GM19025 (cell line): ENCODE results near the gene ECSIT.
"Not testable (repeated sequence)": the region's sequence is repeated elsewhere in the genome, so short reads cannot be mapped to it uniquely, and the experiment has no call there.

Experiments used
- ATAC-seq: cut with Tn5 transposase; IDR thresholded peaks from one replicate; pipeline ENCODE4 v1.9.1; 2021; ENCODE audit warnings: mild to moderate bottlenecking, low read depth, moderate library complexity; ENCODE audit not compliant: unreplicated experiment

Gene ECSIT

DNA sequence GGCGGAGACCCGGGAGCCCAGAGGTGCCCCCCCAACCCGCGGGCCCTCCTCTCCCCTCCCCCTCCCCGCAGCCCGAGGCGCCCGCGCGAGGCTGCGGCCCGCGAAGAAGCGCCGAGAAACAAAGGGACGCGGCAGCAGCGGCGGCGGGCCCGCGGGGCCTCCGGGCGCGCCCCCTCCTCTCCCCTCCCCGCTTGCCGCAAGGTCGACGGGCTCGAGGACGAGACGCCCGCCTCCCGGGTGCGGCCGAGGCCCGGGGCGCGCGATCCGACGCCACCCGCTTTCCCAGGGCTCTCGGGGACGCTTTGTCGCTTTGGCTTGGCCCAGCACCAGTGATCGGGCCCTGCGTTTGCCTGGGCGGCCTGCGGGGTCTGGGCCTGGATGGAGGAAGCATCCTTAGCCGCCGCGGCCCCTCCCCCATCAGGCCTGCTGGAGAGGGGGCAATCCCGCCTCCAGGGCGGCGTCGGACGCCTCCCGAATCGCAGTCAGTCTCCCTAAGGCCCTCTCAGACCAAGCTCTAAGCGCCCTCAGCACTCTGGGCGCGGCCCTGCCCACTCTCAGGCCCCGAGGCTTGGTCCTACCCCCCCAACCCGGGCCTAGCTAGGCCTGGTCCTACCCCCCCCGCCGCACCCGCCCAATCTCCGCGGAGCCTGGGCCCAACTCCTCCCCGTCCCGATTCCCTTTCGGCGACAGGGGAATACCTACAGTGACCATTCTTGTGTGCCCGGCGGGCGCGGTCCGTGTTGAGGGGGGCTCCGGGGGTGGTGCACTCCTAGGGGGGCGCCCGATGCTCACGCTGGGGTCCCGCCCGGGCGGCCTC, 48.8 kb downstream of the ECSIT start:
- no peak for ATAC-seq

GRCh38 chr19:11479090-11479897, 49.6 kb downstream of the ECSIT start:
- no peak for ATAC-seq

GRCh38 chr19:11478167-11479089, 50.5 kb downstream of the ECSIT start:
- ATAC-seq: no peak

GRCh38 chr19:11475861-11476260, 53.1 kb downstream of the ECSIT start:
- ATAC-seq: no peak

DNA sequence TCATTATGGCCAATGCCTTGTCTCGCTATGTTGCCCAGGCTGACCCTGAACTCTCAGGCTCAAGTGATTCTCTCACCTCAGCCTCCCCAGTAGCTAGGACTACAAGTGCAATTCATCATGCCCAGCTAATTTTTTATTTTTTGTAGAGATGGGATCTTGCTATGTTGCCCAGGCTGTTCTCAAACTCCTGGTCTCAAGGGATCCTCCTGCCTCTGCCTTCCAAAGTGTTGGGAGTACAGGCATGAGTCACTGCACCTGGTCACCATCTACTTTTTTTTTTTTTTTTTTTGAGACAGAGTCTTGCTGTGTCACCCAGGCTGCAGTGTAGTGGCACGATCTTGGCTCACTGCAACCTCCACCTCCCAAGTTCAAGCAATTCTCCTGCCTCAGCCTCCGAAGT, 53.6 kb downstream of the ECSIT start:
- not testable (repeated sequence) for ATAC-seq

DNA sequence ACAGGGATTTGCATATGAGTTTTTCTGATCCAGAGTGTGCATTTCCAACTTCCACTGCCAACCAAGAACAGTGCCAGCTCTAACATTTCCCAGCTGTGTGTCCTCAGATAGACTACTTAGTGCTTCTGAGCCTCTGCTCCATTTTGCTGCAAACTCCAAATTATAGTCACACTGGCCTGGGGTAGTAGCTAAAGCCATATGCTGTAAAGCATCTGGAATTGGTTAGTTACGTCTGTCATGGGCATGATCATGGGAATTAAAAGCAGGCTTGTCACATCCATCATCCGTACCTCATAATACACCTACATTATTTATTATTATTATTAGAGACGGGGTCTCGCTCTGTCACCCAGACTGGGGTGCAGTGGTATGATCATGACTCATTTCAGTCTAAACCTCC, 55.2 kb downstream of the ECSIT start:
- no peak for ATAC-seq

- not testable (repeated sequence) for ATAC-seq
These were observed 60.6 kb downstream of the ECSIT start for GRCh38 chr19:11468266-11468845.

GRCh38 chr19:11465600-11465999, 63.3 kb downstream of the ECSIT start:
- ATAC-seq: no peak

GRCh38 chr19:11464333-11465265, 64.3 kb downstream of the ECSIT start:
- ATAC-seq: no peak

GRCh38 chr19:11463391-11463790, 65.5 kb downstream of the ECSIT start:
- ATAC-seq: no peak

GRCh38 chr19:11461453-11461852, 67.5 kb downstream of the ECSIT start:
- ATAC-seq: no peak

DNA sequence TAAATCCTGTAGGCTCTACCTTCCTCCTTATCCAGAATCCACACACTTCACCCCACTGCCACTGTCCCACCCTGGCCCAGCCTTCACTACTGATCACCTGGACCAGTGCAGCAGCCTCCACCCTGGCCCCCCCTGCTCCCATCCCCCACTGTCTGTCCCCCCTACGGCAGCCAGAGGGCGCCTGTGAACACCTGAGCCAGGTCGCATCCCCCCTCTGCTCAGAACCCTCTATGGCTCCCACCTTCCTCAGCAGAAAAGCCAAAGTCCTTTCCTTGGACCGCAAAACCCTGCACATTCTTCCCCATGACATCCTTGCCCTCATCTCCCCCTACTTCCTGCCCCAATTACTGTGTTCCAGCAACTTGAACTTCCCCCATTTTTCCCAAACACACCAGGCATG, 68.7 kb downstream of the ECSIT start:
- ATAC-seq: no peak

DNA sequence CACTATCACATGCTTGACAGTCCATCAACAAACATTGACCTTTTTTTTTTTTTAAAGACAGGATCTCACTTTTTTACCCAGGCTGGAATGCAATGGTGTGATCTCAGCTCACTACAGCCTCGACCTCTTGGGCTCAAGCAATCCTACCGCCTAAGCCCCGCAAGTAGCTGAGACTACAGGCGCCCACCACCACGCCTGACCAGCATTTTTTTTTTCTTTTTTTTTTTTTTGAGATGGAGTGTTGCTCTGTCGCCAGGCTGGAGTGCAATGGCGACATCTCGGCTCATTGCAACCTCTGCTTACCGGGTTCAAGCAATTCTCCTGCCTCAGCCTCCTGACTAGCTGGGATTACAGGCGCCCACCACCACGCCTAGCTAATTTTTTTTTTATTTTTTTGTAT, 70.0 kb downstream of the ECSIT start:
- not testable (repeated sequence) for ATAC-seq

GRCh38 chr19:11458236-11458900, 70.6 kb downstream of the ECSIT start:
- no peak for ATAC-seq

DNA sequence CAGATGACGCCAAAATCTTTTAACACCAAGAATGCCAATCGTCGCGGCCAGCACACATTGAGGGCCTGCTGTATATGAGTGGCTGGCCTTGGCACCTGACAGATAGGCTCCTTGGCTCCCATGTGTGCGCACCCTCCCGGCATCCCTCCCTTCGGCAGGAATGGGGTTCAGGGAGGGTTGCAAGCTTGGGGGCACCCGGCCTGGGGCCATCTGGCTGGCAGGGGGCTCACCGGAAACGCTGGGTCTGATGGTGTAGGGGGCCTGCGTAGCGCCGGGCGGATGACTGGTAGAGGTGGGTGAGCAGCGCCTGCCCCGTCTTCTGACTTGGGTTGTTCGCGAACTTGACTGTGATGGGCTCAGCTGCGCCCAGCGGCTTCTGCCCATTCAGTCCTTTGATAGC, 71.1 kb downstream of the ECSIT start:
- ATAC-seq: no peak

- no peak for ATAC-seq
These were observed 71.8 kb downstream of the ECSIT start for GRCh38 chr19:11457115-11457514.

- no peak for ATAC-seq
These were observed 72.3 kb downstream of the ECSIT start for GRCh38 chr19:11456659-11457058.
